Measurements from ENCODE around the gene LARP4B. TPM values are rescaled to one million over a fixed set of nuclear protein-coding genes. Genes with fewer than 3 reads are reported as not detected.

The LARP4B gene
- polyA plus RNA-seq, 1 donor, result 83.3 TPM

GRCh38 chr10:924524-924859, 7.0 kb downstream of the LARP4B start:
- no peak for DNase-seq (ENCODE audit: low read depth)

GRCh38 chr10:923844-924523, 7.5 kb downstream of the LARP4B start:
- no peak for DNase-seq (ENCODE audit: low read depth)

GRCh38 chr10:921471-922414, 9.8 kb downstream of the LARP4B start:
- no peak for DNase-seq (ENCODE audit: low read depth)

- no peak for DNase-seq (ENCODE audit: low read depth)
Observed at GRCh38 chr10:920450-920849, 11.1 kb downstream of the LARP4B start.

GRCh38 chr10:919481-919880, 12.0 kb downstream of the LARP4B start:
- no peak for DNase-seq (ENCODE audit: low read depth)

- no peak for DNase-seq (ENCODE audit: low read depth)
Observed at GRCh38 chr10:917999-918398, 13.5 kb downstream of the LARP4B start.

GRCh38 chr10:917416-917720, 14.1 kb downstream of the LARP4B start:
- no peak for DNase-seq (ENCODE audit: low read depth)

- DNase-seq (ENCODE audit: low read depth), result no peak
Observed at GRCh38 chr10:916716-917415, 14.6 kb downstream of the LARP4B start.

- no peak for DNase-seq (ENCODE audit: low read depth)
Observed at GRCh38 chr10:909831-910230, 21.7 kb downstream of the LARP4B start.

GRCh38 chr10:905972-906371, 25.5 kb downstream of the LARP4B start:
- DNase-seq (ENCODE audit: low read depth), result no peak

- no peak for DNase-seq (ENCODE audit: low read depth)
Observed at GRCh38 chr10:905503-905902, 26.0 kb downstream of the LARP4B start.

GRCh38 chr10:904403-904802, 27.1 kb downstream of the LARP4B start:
- DNase-seq (ENCODE audit: low read depth), result no peak

- DNase-seq (ENCODE audit: low read depth), result no peak
Observed at GRCh38 chr10:898141-898540, 33.4 kb downstream of the LARP4B start.

- no peak for DNase-seq (ENCODE audit: low read depth)
Observed at GRCh38 chr10:896982-897381, 34.5 kb downstream of the LARP4B start.

- no peak for DNase-seq (ENCODE audit: low read depth)
Observed at GRCh38 chr10:895324-895723, 36.2 kb downstream of the LARP4B start.

- no peak for DNase-seq (ENCODE audit: low read depth)
Observed at GRCh38 chr10:878895-879294, 52.6 kb downstream of the LARP4B start.

GRCh38 chr10:878333-878759, 53.2 kb downstream of the LARP4B start:
- no peak for DNase-seq (ENCODE audit: low read depth)

- DNase-seq (ENCODE audit: low read depth), result no peak
Observed at GRCh38 chr10:876438-876837, 55.1 kb downstream of the LARP4B start.

GRCh38 chr10:873020-873419, 58.5 kb downstream of the LARP4B start:
- no peak for DNase-seq (ENCODE audit: low read depth)

- DNase-seq (ENCODE audit: low read depth), result no peak
Observed at GRCh38 chr10:871951-872403, 59.5 kb downstream of the LARP4B start.

GRCh38 chr10:870564-871166, 60.8 kb downstream of the LARP4B start:
- no peak for DNase-seq (ENCODE audit: low read depth)

GRCh38 chr10:869171-869570, 62.3 kb downstream of the LARP4B start:
- DNase-seq (ENCODE audit: low read depth), result no peak

All from forelimb muscle (tissue), 1 donor.